IMR-90 (cell line): ENCODE results near the gene ADAM20. TPM values are rescaled to one million over a fixed set of nuclear protein-coding genes. Genes with fewer than 3 reads are reported as not detected.

Experiments
- ATAC-seq: fragments of 200-7000 bp; cut with Tn5 transposase; 2 replicates; pipeline ENCODE4 v1.9.1; 2020; ENCODE audit warnings: low read depth, mild to moderate bottlenecking, moderate library complexity
- BruUV-seq: library from RNA; stranded (reverse); fragments of 400-500 nt; replicated peaks from 2 replicates; lab custom pipeline; 2021; lab: Mats Ljungman, UMichigan
- CTCF ChIA-PET: fragments of 300-600 bp; formaldehyde crosslinking; extraction: SDS; loops from one replicate; lab custom pipeline; 2021; ENCODE audit warnings: antibody characterized with exemption; lab: Yijun Ruan, JAX
- POLR2A ChIA-PET: fragments of 300-600 bp; sonication (Branson Sonifier 250); formaldehyde crosslinking; loops from one replicate; lab custom pipeline; 2022; ENCODE audit warnings: antibody characterized with exemption; ENCODE audit not compliant: unreplicated experiment; lab: Charles Lee
- DNase-seq: peaks from one replicate; pipeline ENCODE4 v3.0.0; 2013
- H2AFZ ChIP-seq: replicated peaks from 2 replicates; pipeline ENCODE3; 2013; ENCODE audit warnings: low read length, mild to moderate bottlenecking; ENCODE audit not compliant: poor library complexity
- H2AK5ac ChIP-seq: 2 replicates; pipeline ENCODE4 v1.6.1; 2013; ENCODE audit warnings: low read depth, low read length, inconsistent platforms
- H2AK9ac ChIP-seq: replicated peaks from 2 replicates; pipeline ENCODE3; 2013; ENCODE audit warnings: mild to moderate bottlenecking, low read depth, low read length, moderate library complexity; ENCODE audit not compliant: poor library complexity
- H2BK120ac ChIP-seq: 2 replicates; pipeline ENCODE4 v1.6.1; 2013; ENCODE audit warnings: low read depth, low read length, inconsistent platforms
- H2BK15ac ChIP-seq: 3 replicates; pipeline ENCODE4 v1.6.1; 2013; ENCODE audit warnings: low read depth, low read length, inconsistent platforms
- H2BK20ac ChIP-seq: 2 replicates; pipeline ENCODE4 v1.6.1; 2013; ENCODE audit warnings: low read depth, mild to moderate bottlenecking, inconsistent platforms, low read length, moderate library complexity
- H2BK5ac ChIP-seq: 2 replicates; pipeline ENCODE4 v1.6.1; 2013; ENCODE audit warnings: mild to moderate bottlenecking, low read depth, low read length, inconsistent platforms; ENCODE audit not compliant: poor library complexity, severe bottlenecking
- H3K14ac ChIP-seq: replicated peaks from 2 replicates; pipeline ENCODE4 v1.6.1; 2013; ENCODE audit warnings: low read depth, low read length, inconsistent platforms
- H3K18ac ChIP-seq: 2 replicates; pipeline ENCODE4 v1.6.1; 2013; ENCODE audit warnings: low read depth, low read length, control low read depth
- H3K23ac ChIP-seq: 2 replicates; pipeline ENCODE4 v1.6.1; 2013; ENCODE audit warnings: low read depth, low read length, inconsistent platforms
- H3K27ac ChIP-seq: 2 replicates; pipeline ENCODE4 v1.5.1; 2013; ENCODE audit warnings: mild to moderate bottlenecking, control low read depth, low read length; ENCODE audit not compliant: insufficient read depth
- H3K27me3 ChIP-seq: 2 replicates; pipeline ENCODE4 v1.6.1; 2013; ENCODE audit warnings: low read length; ENCODE audit not compliant: control insufficient read depth, insufficient read depth
- H3K36me3 ChIP-seq: 2 replicates; pipeline ENCODE4 v1.6.1; 2013; ENCODE audit warnings: low read length, mixed read lengths; ENCODE audit not compliant: control insufficient read depth, insufficient read depth
- H3K4ac ChIP-seq: 2 replicates; pipeline ENCODE4 v1.6.1; 2013; ENCODE audit warnings: low read depth, low read length, inconsistent platforms
- H3K4me1 ChIP-seq: 2 replicates; pipeline ENCODE4 v1.6.1; 2013; ENCODE audit warnings: low read length, mixed read lengths; ENCODE audit not compliant: control insufficient read depth, insufficient read depth
- H3K4me2 ChIP-seq: 2 replicates; pipeline ENCODE4 v1.6.1; 2013; ENCODE audit warnings: low read depth, mild to moderate bottlenecking, control low read depth, low read length, moderate library complexity
- H3K4me3 ChIP-seq: 2 replicates; pipeline ENCODE4 v1.5.1; 2013; ENCODE audit warnings: low read depth, mild to moderate bottlenecking, control low read depth, low read length, moderate library complexity; ENCODE audit not compliant: insufficient read depth
- H3K56ac ChIP-seq: 2 replicates; pipeline ENCODE4 v1.6.1; 2013; ENCODE audit warnings: low read length, inconsistent platforms; ENCODE audit not compliant: insufficient read depth; ENCODE audit errors: extremely low read depth
- H3K79me1 ChIP-seq, 2 experiments: 2 replicates each; pipeline ENCODE4 v1.6.1; 2013; ENCODE audit warnings: low read length in 2 of 2, inconsistent platforms in 1 of 2, low read depth in 1 of 2
- H3K9ac ChIP-seq: 2 replicates; pipeline ENCODE4 v1.6.1; 2013; ENCODE audit warnings: low read depth, low read length, control low read depth
- H3K9me1 ChIP-seq: 2 replicates; pipeline ENCODE4 v1.6.1; 2013; ENCODE audit warnings: low read length, inconsistent platforms; ENCODE audit not compliant: insufficient read depth
- H3K9me3 ChIP-seq: 2 replicates; pipeline ENCODE4 v1.6.1; 2013; ENCODE audit warnings: low read length; ENCODE audit not compliant: control insufficient read depth, insufficient read depth
- H4K20me1 ChIP-seq: 2 replicates; pipeline ENCODE4 v1.6.1; 2013; ENCODE audit warnings: low read length, inconsistent platforms; ENCODE audit not compliant: insufficient read depth
- H4K5ac ChIP-seq: 2 replicates; pipeline ENCODE4 v1.6.1; 2013; ENCODE audit warnings: mild to moderate bottlenecking, low read depth, low read length, control low read depth
- H4K8ac ChIP-seq, 2 experiments: 2 replicates each; pipeline ENCODE4 v1.6.1; 2013; ENCODE audit warnings: low read depth in 2 of 2, low read length in 2 of 2, control low read depth in 1 of 2, inconsistent platforms in 1 of 2
- H4K91ac ChIP-seq: 2 replicates; pipeline ENCODE4 v1.6.1; 2013; ENCODE audit warnings: low read depth, low read length, inconsistent platforms; ENCODE audit not compliant: insufficient read depth
- BHLHE40 ChIP-seq: fragments of 150-350 bp; IDR thresholded peaks from 2 replicates; pipeline ENCODE4 v1.6.1; 2016; ENCODE audit warnings: mild to moderate bottlenecking, low read depth, low read length
- CEBPB ChIP-seq: IDR thresholded peaks from 2 replicates; pipeline ENCODE4 v1.6.1; 2012; ENCODE audit warnings: low read depth, low read length, improper control_type of control experiment
- CHD1 ChIP-seq: IDR thresholded peaks from 2 replicates; pipeline ENCODE4 v1.6.1; 2012; ENCODE audit warnings: low read depth, low read length, improper control_type of control experiment
- CTCF ChIP-seq: conservative IDR thresholded peaks from 2 replicates; pipeline ENCODE4 v1.5.1; 2012; ENCODE audit warnings: mild to moderate bottlenecking, low read depth, low read length, improper control_type of control experiment
- ELK1 ChIP-seq: fragments of 150-350 bp; IDR thresholded peaks from 2 replicates; pipeline ENCODE4 v1.6.1; 2016; ENCODE audit warnings: low read depth, mild to moderate bottlenecking, low read length, moderate library complexity, borderline replicate concordance
- FOS ChIP-seq: fragments of 150-350 bp; IDR thresholded peaks from 2 replicates; pipeline ENCODE4 v1.6.1; 2016; ENCODE audit warnings: low read depth, low read length
- MAFK ChIP-seq: IDR thresholded peaks from 2 replicates; pipeline ENCODE4 v1.6.1; 2012; ENCODE audit warnings: low read depth, low read length, improper control_type of control experiment
- MAZ ChIP-seq: IDR thresholded peaks from 2 replicates; pipeline ENCODE4 v1.6.1; 2012; ENCODE audit warnings: low read depth, mild to moderate bottlenecking, low read length, improper control_type of control experiment, moderate library complexity, borderline replicate concordance
- MXI1 ChIP-seq: IDR thresholded peaks from 2 replicates; pipeline ENCODE4 v1.6.1; 2012; ENCODE audit warnings: low read depth, mild to moderate bottlenecking, low read length, moderate library complexity, borderline replicate concordance
- NFE2L2 ChIP-seq: fragments of 150-350 bp; IDR thresholded peaks from 2 replicates; pipeline ENCODE4 v1.6.1; 2016; ENCODE audit warnings: low read depth, mild to moderate bottlenecking, low read length
- POLR2A ChIP-seq: IDR thresholded peaks from 2 replicates; pipeline ENCODE4 v1.6.1; 2012; ENCODE audit warnings: mild to moderate bottlenecking, low read depth, low read length
- RAD21 ChIP-seq: IDR thresholded peaks from 2 replicates; pipeline ENCODE4 v1.6.1; 2012; ENCODE audit warnings: low read length, improper control_type of control experiment
- RCOR1 ChIP-seq: IDR thresholded peaks from 2 replicates; pipeline ENCODE4 v1.6.1; 2012; ENCODE audit warnings: mild to moderate bottlenecking, low read length, improper control_type of control experiment; ENCODE audit not compliant: insufficient replicate concordance
- RFX5 ChIP-seq: IDR thresholded peaks from 2 replicates; pipeline ENCODE4 v1.8.0; 2012; ENCODE audit warnings: low read depth, mild to moderate bottlenecking, low read length, moderate library complexity
- SMC3 ChIP-seq: fragments of 150-350 bp; IDR thresholded peaks from 2 replicates; pipeline ENCODE4 v1.6.1; 2016; ENCODE audit warnings: low read depth, mild to moderate bottlenecking, antibody characterized with exemption, low read length, moderate library complexity
- USF2 ChIP-seq: fragments of 150-350 bp; IDR thresholded peaks from 2 replicates; pipeline ENCODE4 v1.6.1; 2017; ENCODE audit warnings: mild to moderate bottlenecking, antibody characterized with exemption, low read length, low read depth
- WGBS, 2 experiments: methylation state at CpG; one replicate each; pipeline versions ENCODE4 v1.1.5 to v1.1.7; 2013; ENCODE audit warnings: missing lambda C conversion rate in 2 of 2; ENCODE audit not compliant: insufficient read length in 1 of 2; ENCODE audit errors: extremely low coverage in 2 of 2; 5-methylcytosine and 5-hydroxymethylcytosine counted together
- dilution Hi-C: fragments of 300-500 bp; cut with HindIII; formaldehyde crosslinking; loops from one replicate; pipeline ENCODE4 v1.14.3; 2018; ENCODE audit warnings: low sequenced_read_pairs; ENCODE audit not compliant: unreplicated experiment
- in situ Hi-C: fragments of 300-500 bp; cut with MboI; formaldehyde crosslinking; loops from 3 replicates; pipeline ENCODE4 v1.14.3; 2019; ENCODE audit warnings: low sequenced_read_pairs, inconsistent platforms, mixed read lengths
- intact Hi-C: fragments of 100-400 bp; cut with micrococcal nuclease; formaldehyde crosslinking; loops from 2 replicates; pipeline ENCODE4 v1.10.0; 2022
- polyA plus RNA-seq, 3 experiments: library from polyadenylated mRNA; depleted of rRNA; stranded (reverse); fragments of >200 nt; gene quantifications; 2 replicates each; pipeline ENCODE4 v1.2.3, GENCODE V29; 2012; ENCODE audit warnings: low replicate concordance in 1 of 3
- total RNA-seq: library from RNA; depleted of rRNA; stranded (reverse); fragments of >200 nt; gene quantifications from 2 replicates; pipeline ENCODE4 v1.2.3, GENCODE V29; 2012

The ADAM20 gene
- total and polyA plus RNA-seq, 2 of the 4 experiments (the other 2 are of a cell fraction): 0.03 to 0.18 TPM

- in situ Hi-C loops: no loop called here
- Histone ChIP-seq H2BK20ac (no peak overlapping the region), H2AFZ (no peak overlapping the region), H4K91ac (no peak overlapping the region), H2BK5ac (no peak overlapping the region), H3K14ac (no peak overlapping the region), H2BK120ac (no peak overlapping the region), H4K5ac (no peak overlapping the region), H3K9ac (no peak overlapping the region), H3K56ac (no peak overlapping the region), H3K79me1 (peaks cover 0 to 5% of the 10 kb centered on the region in 2 experiments; a peak in 2 of 4 replicates), H2AK9ac (no peak overlapping the region), H3K4me2 (no peak overlapping the region), H3K27me3 (no peaks in the 10 kb centered on the region), H2AK5ac (no peak overlapping the region), H3K18ac (no peak overlapping the region), H4K8ac (no peak overlapping the region), H3K4me1 (no peaks in the 10 kb centered on the region), H4K20me1 (peaks cover 6% of the 10 kb centered on the region; the same call in 1 of the 2 replicates), H3K23ac (no peak overlapping the region), H2BK15ac (no peak overlapping the region), H3K9me1 (no peaks in the 10 kb centered on the region), H3K4ac (no peak overlapping the region), H3K4me3 (no peak overlapping the region), H3K36me3 (peaks cover 6% of the 10 kb centered on the region), H3K9me3 (no peaks in the 10 kb centered on the region), H3K27ac (no peak overlapping the region)
- POLR2A ChIA-PET: no interaction called here
- CTCF ChIA-PET: interaction anchor here (0.6 kb wide), 1 partner anchor 1394 kb away, joined by 3 read pairs; no protein-coding TSS in a partner anchor
- intact Hi-C loops: no loop called here
- WGBS, 2 experiments: 100% methylated on average over 1 of the region's 4 CpGs; no CpG with 5 or more reads in 1 of the 2 experiments
- no peak for DNase-seq
- TF ChIP-seq RFX5: no peak
- no peak for TF ChIP-seq ELK1
- TF ChIP-seq RCOR1: no peak
- no peak for TF ChIP-seq CHD1
- no peak for TF ChIP-seq BHLHE40
- TF ChIP-seq POLR2A: no peak
- no peak for TF ChIP-seq MXI1
- no peak for TF ChIP-seq USF2
- no peak for TF ChIP-seq RAD21
- no peak for TF ChIP-seq FOS
- no peak for TF ChIP-seq CTCF
- no peak for TF ChIP-seq MAZ
- TF ChIP-seq NFE2L2: no peak
- no peak for TF ChIP-seq MAFK
- no peak for TF ChIP-seq SMC3
- TF ChIP-seq CEBPB: no peak
- no TSS peak for BruUV-seq
- no peak for ATAC-seq
- dilution Hi-C loops: no loop called here
Measured at GRCh38 chr14:70563417-70563816, 28.6 kb upstream of the ADAM20 start.
